ENCODE results near the gene IFI6.

Gene IFI6

GRCh38 chr1:27672750-27673112 is 739 bp upstream of the IFI6 start:
- Histone ChIP-seq H3K27ac (ENCODE audit: insufficient read depth, low read depth, low read length, poor library complexity, severe bottlenecking) (peak overlapping the region; percentile 1), H3K27me3 (ENCODE audit: control insufficient read depth, insufficient read depth, low read length, poor library complexity, severe bottlenecking) (peaks cover 8% of the 10 kb centered on the region), H3K4me3 (ENCODE audit: insufficient read depth, low read depth, low read length) (no peak overlapping the region), H3K9me3 (ENCODE audit: control insufficient read depth, low read length) (no peaks in the 10 kb centered on the region), H3K4me1 (ENCODE audit: control insufficient read depth, insufficient read depth, low read length) (peaks cover 7% of the 10 kb centered on the region), H3K36me3 (ENCODE audit: control insufficient read depth, insufficient read depth, low read length) (no peaks in the 10 kb centered on the region)

- no peaks in the 10 kb centered on the region for H3K9me3 ChIP-seq (ENCODE audit: control insufficient read depth, low read length)
- no peak overlapping the region for H3K4me3 ChIP-seq (ENCODE audit: insufficient read depth, low read depth, low read length)
- H3K36me3 ChIP-seq (ENCODE audit: control insufficient read depth, insufficient read depth, low read length): no peaks in the 10 kb centered on the region
- peaks cover 7% of the 10 kb centered on the region for H3K4me1 ChIP-seq (ENCODE audit: control insufficient read depth, insufficient read depth, low read length)
- WGBS, 2 experiments: 89 to 91% methylated on average over 4 of the region's 4 CpGs
- H3K27ac ChIP-seq (ENCODE audit: insufficient read depth, low read depth, low read length, poor library complexity, severe bottlenecking): no peak overlapping the region
- H3K27me3 ChIP-seq (ENCODE audit: control insufficient read depth, insufficient read depth, low read length, poor library complexity, severe bottlenecking): peaks cover 8% of the 10 kb centered on the region
Observed at GRCh38 chr1:27669876-27670275, 2.1 kb downstream of the IFI6 start.

GRCh38 chr1:27668808-27669723 is 2.9 kb downstream of the IFI6 start:
- H3K36me3 ChIP-seq (ENCODE audit: control insufficient read depth, insufficient read depth, low read length): no peaks in the 10 kb centered on the region
- H3K4me3 ChIP-seq (ENCODE audit: insufficient read depth, low read depth, low read length): no peak overlapping the region
- 24 to 26% methylated on average over 36 of the region's 36 CpGs for WGBS, 2 experiments

GRCh38 chr1:27668121-27668807 is 3.7 kb downstream of the IFI6 start:
- H3K27me3 ChIP-seq (ENCODE audit: control insufficient read depth, insufficient read depth, low read length, poor library complexity, severe bottlenecking): peaks cover 8% of the 10 kb centered on the region
- no peaks in the 10 kb centered on the region for H3K9me3 ChIP-seq (ENCODE audit: control insufficient read depth, low read length)
- 94 to 95% methylated on average over 42 of the region's 42 CpGs for WGBS, 2 experiments
- H3K27ac ChIP-seq (ENCODE audit: insufficient read depth, low read depth, low read length, poor library complexity, severe bottlenecking): no peak overlapping the region
- H3K4me3 ChIP-seq (ENCODE audit: insufficient read depth, low read depth, low read length): no peak overlapping the region
- no peaks in the 10 kb centered on the region for H3K36me3 ChIP-seq (ENCODE audit: control insufficient read depth, insufficient read depth, low read length)
- H3K4me1 ChIP-seq (ENCODE audit: control insufficient read depth, insufficient read depth, low read length): peaks cover 7% of the 10 kb centered on the region

More at GRCh38 chr1:27668808-27669723, 2.9 kb downstream of the IFI6 start:
- Histone ChIP-seq H3K4me1 (ENCODE audit: control insufficient read depth, insufficient read depth, low read length) (peaks cover 7% of the 10 kb centered on the region), H3K9me3 (ENCODE audit: control insufficient read depth, low read length) (no peaks in the 10 kb centered on the region), H3K27me3 (ENCODE audit: control insufficient read depth, insufficient read depth, low read length, poor library complexity, severe bottlenecking) (peaks cover 8% of the 10 kb centered on the region), H3K27ac (ENCODE audit: insufficient read depth, low read depth, low read length, poor library complexity, severe bottlenecking) (no peak overlapping the region)

- H3K4me1 ChIP-seq (ENCODE audit: control insufficient read depth, insufficient read depth, low read length): peaks cover 12% of the 10 kb centered on the region
- H3K9me3 ChIP-seq (ENCODE audit: control insufficient read depth, low read length): no peaks in the 10 kb centered on the region
- no peak overlapping the region for H3K27ac ChIP-seq (ENCODE audit: insufficient read depth, low read depth, low read length, poor library complexity, severe bottlenecking)
- 78 to 86% methylated on average over 6 of the region's 6 CpGs for WGBS, 2 experiments
- H3K36me3 ChIP-seq (ENCODE audit: control insufficient read depth, insufficient read depth, low read length): no peaks in the 10 kb centered on the region
- peaks cover 8% of the 10 kb centered on the region for H3K27me3 ChIP-seq (ENCODE audit: control insufficient read depth, insufficient read depth, low read length, poor library complexity, severe bottlenecking)
- no peak overlapping the region for H3K4me3 ChIP-seq (ENCODE audit: insufficient read depth, low read depth, low read length)
Observed at GRCh38 chr1:27666791-27667254, 5.2 kb downstream of the IFI6 start.

GRCh38 chr1:27666294-27666693 is 5.7 kb downstream of the IFI6 start:
- Histone ChIP-seq H3K9me3 (ENCODE audit: control insufficient read depth, low read length) (no peaks in the 10 kb centered on the region), H3K4me1 (ENCODE audit: control insufficient read depth, insufficient read depth, low read length) (peaks cover 8% of the 10 kb centered on the region), H3K36me3 (ENCODE audit: control insufficient read depth, insufficient read depth, low read length) (no peaks in the 10 kb centered on the region), H3K4me3 (ENCODE audit: insufficient read depth, low read depth, low read length) (no peak overlapping the region), H3K27me3 (ENCODE audit: control insufficient read depth, insufficient read depth, low read length, poor library complexity, severe bottlenecking) (peaks cover 8% of the 10 kb centered on the region), H3K27ac (ENCODE audit: insufficient read depth, low read depth, low read length, poor library complexity, severe bottlenecking) (no peak overlapping the region)
- 93 to 96% methylated on average over 4 of the region's 4 CpGs for WGBS, 2 experiments

GRCh38 chr1:27665016-27665651 is 6.9 kb downstream of the IFI6 start:
- Histone ChIP-seq H3K27ac (ENCODE audit: insufficient read depth, low read depth, low read length, poor library complexity, severe bottlenecking) (no peak overlapping the region), H3K36me3 (ENCODE audit: control insufficient read depth, insufficient read depth, low read length) (no peaks in the 10 kb centered on the region), H3K4me1 (ENCODE audit: control insufficient read depth, insufficient read depth, low read length) (peaks cover 8% of the 10 kb centered on the region), H3K9me3 (ENCODE audit: control insufficient read depth, low read length) (no peaks in the 10 kb centered on the region), H3K27me3 (ENCODE audit: control insufficient read depth, insufficient read depth, low read length, poor library complexity, severe bottlenecking) (peaks cover 8% of the 10 kb centered on the region), H3K4me3 (ENCODE audit: insufficient read depth, low read depth, low read length) (no peak overlapping the region)
- WGBS, 2 experiments: 92 to 93% methylated on average over 9 of the region's 9 CpGs

- H3K36me3 ChIP-seq (ENCODE audit: control insufficient read depth, insufficient read depth, low read length): no peaks in the 10 kb centered on the region
- H3K27ac ChIP-seq (ENCODE audit: insufficient read depth, low read depth, low read length, poor library complexity, severe bottlenecking): no peak overlapping the region
- H3K9me3 ChIP-seq (ENCODE audit: control insufficient read depth, low read length): no peaks in the 10 kb centered on the region
- WGBS, 2 experiments: 89% methylated on average over 8 of the region's 8 CpGs
- peaks cover 8% of the 10 kb centered on the region for H3K4me1 ChIP-seq (ENCODE audit: control insufficient read depth, insufficient read depth, low read length)
- H3K4me3 ChIP-seq (ENCODE audit: insufficient read depth, low read depth, low read length): no peak overlapping the region
- peaks cover under 1% of the 10 kb centered on the region for H3K27me3 ChIP-seq (ENCODE audit: control insufficient read depth, insufficient read depth, low read length, poor library complexity, severe bottlenecking)
Observed at GRCh38 chr1:27664291-27664690, 7.7 kb downstream of the IFI6 start.

GRCh38 chr1:27662707-27663393 is 9.1 kb downstream of the IFI6 start:
- Histone ChIP-seq H3K4me3 (ENCODE audit: insufficient read depth, low read depth, low read length) (no peak overlapping the region), H3K36me3 (ENCODE audit: control insufficient read depth, insufficient read depth, low read length) (no peaks in the 10 kb centered on the region), H3K4me1 (ENCODE audit: control insufficient read depth, insufficient read depth, low read length) (peaks cover 15% of the 10 kb centered on the region), H3K9me3 (ENCODE audit: control insufficient read depth, low read length) (no peaks in the 10 kb centered on the region), H3K27ac (ENCODE audit: insufficient read depth, low read depth, low read length, poor library complexity, severe bottlenecking) (peak overlapping the region; percentile 28), H3K27me3 (ENCODE audit: control insufficient read depth, insufficient read depth, low read length, poor library complexity, severe bottlenecking) (no peaks in the 10 kb centered on the region)
- 40 to 43% methylated on average over 12 of the region's 12 CpGs for WGBS, 2 experiments
